Mucosa of rectum (tissue), 2 donors: ENCODE results near the gene MBP.
A peak's percentile ranks its signal among the peaks of the same experiment; 100 is the strongest.

ENCODE experiments used
- H3K27ac ChIP-seq, 2 donors: one replicate each; pipeline ENCODE4 v1.7.0; 2013; ENCODE audit warnings: inconsistent platforms in 2 of 2, low read depth in 2 of 2, low read length in 2 of 2
- H3K27me3 ChIP-seq, 2 donors: one replicate each; pipeline ENCODE4 v1.7.0; 2013; ENCODE audit warnings: low read length in 2 of 2; ENCODE audit not compliant: control insufficient read depth in 2 of 2, insufficient read depth in 2 of 2
- H3K36me3 ChIP-seq, 2 donors: one replicate each; pipeline ENCODE4 v1.7.0; 2013; ENCODE audit warnings: low read length in 2 of 2; ENCODE audit not compliant: control insufficient read depth in 2 of 2, insufficient read depth in 2 of 2
- H3K4me1 ChIP-seq, 2 donors: one replicate each; pipeline ENCODE4 v1.7.0; 2013; ENCODE audit warnings: low read length in 2 of 2, mild to moderate bottlenecking in 1 of 2; ENCODE audit not compliant: control insufficient read depth in 2 of 2, insufficient read depth in 2 of 2
- H3K4me3 ChIP-seq, 2 donors: one replicate each; pipeline ENCODE4 v1.7.0; 2013; ENCODE audit warnings: low read length in 2 of 2
- H3K9ac ChIP-seq, 2 donors: one replicate each; pipeline ENCODE4 v1.7.0; 2013; ENCODE audit warnings: low read length in 2 of 2, low read depth in 1 of 2, mild to moderate bottlenecking in 1 of 2
- H3K9me3 ChIP-seq, 2 donors: one replicate each; pipeline ENCODE4 v1.7.0; 2013; ENCODE audit warnings: low read length in 2 of 2; ENCODE audit not compliant: control insufficient read depth in 2 of 2
- donor health status: healthy.
- donor health status: Normal muscosa, but diverticular disease.

MBP gene

DNA sequence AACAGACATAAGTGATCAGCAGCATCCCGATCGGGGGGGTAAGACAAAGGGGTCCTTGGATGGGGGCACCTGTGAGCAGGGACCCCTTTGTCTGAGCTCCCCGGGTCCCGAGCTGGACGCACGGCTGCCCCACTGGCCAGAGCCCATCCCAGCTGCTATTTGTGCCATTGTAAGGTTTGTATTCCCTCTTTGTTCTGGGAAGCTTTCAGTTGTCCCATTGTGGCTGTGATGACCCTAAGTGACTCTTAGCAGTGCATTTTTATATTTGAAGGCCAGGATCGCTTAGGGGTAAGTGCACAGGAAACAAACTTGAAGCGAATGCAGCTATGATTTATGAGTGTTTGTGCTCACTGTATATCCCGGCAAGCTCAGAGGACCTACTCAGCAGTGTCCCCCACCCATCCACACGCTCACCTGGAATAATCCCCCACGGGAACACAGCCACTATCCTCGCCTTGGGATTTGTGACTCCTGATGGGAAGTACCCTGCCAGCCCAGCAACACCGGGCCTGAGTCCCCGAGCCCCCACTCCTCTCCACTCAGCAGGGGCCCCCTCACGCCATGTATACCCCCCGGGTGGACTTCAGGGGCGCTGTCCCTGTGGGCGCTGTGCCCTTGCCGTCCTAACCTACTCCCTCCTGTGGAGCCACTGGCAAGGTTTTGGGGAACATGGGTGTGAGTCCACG, 80.1 kb downstream of the MBP start:
- Histone ChIP-seq H3K27ac (peak overlapping the region; percentile 22 to 83), H3K9ac (no peak overlapping the region), H3K4me3 (no peak overlapping the region), H3K9me3 (no peaks in the 10 kb centered on the region), H3K36me3 (peaks cover 0 to 3% of the 10 kb centered on the region in 2 donors), H3K27me3 (no peaks in the 10 kb centered on the region), H3K4me1 (peaks cover 37 to 41% of the 10 kb centered on the region in 2 donors)

DNA sequence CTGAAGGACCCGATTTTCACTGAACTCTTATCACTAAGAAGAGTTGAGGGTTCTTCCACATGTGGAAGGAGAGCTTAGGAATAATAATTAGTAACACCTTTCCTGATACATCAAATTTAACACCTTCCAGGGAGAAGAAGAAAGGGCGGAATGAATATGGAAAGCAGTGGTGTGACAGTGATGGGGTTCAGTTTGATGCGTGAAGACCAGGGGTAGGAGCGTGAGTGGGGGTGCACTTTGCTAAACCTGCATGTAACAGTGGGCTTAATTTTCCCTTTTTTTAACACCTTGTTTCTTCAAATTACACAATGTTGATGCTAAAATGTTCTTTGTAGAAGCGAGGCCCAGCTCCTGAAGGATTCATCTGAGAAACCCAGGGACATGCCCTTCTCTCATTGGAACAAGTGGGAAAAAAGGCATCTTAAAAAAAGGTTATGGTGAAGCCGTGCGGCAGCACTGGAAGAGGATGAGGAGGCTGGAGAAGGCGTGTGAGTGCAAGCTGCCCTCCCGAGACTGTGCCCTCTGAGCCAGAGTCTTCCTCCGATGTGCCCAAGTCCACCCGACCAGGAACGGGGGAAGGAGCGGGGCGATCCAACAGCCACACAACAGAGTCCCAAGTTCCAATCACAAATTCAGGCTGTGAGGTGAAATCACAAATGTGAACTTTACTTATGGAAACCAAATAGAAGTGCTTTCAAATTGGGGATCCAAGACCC, 80.8 kb downstream of the MBP start:
- H3K27ac ChIP-seq = no peak overlapping the region
- peaks cover 30 to 34% of the 10 kb centered on the region in 2 donors for H3K4me1 ChIP-seq
- peaks cover 5 to 8% of the 10 kb centered on the region in 2 donors for H3K36me3 ChIP-seq
- no peak overlapping the region for H3K9ac ChIP-seq
- no peak overlapping the region for H3K4me3 ChIP-seq
- no peaks in the 10 kb centered on the region for H3K9me3 ChIP-seq
- no peaks in the 10 kb centered on the region for H3K27me3 ChIP-seq

GRCh38 chr18:77049938-77050337, 82.6 kb downstream of the MBP start:
- H3K36me3 ChIP-seq = peaks cover 5 to 9% of the 10 kb centered on the region in 2 donors
- H3K9ac ChIP-seq = no peak overlapping the region
- no peaks in the 10 kb centered on the region for H3K9me3 ChIP-seq
- no peaks in the 10 kb centered on the region for H3K27me3 ChIP-seq
- peaks cover 16 to 19% of the 10 kb centered on the region in 2 donors for H3K4me1 ChIP-seq
- no peak overlapping the region for H3K4me3 ChIP-seq
- no peak overlapping the region for H3K27ac ChIP-seq

DNA sequence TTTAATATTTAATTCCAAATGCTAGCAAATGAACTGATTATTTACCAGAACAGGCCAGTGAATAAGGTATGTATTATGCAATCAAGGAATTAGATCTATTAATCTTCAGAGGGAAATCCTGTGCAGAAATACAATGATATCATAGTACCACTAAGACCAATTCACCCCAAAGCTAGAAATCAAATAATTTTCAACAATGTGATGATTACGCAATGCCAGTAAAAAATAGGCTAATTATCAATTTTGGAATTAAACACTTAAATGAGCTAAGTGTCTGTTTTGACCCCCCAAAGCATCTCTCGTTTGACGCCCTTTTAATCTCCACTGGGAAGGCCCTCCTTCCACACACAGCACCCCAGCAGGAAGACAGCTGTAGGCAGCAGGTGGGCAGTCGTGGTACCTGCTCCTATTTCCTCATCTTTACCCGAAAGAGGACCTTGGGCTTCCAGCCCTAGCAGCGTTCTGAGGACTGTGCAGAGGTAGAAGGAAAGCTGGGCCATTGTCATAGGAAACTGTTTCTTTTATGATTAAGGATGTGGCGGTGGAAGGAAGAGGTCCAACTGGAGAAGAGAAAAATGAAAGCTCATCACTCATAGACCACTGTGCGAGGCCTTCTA, 84.7 kb downstream of the MBP start:
- Histone ChIP-seq H3K36me3 (peaks cover 7 to 16% of the 10 kb centered on the region in 2 donors), H3K9ac (no peak overlapping the region), H3K27me3 (no peaks in the 10 kb centered on the region), H3K4me1 (peaks cover 0 to 3% of the 10 kb centered on the region in 2 donors), H3K9me3 (no peaks in the 10 kb centered on the region), H3K27ac (no peak overlapping the region), H3K4me3 (no peak overlapping the region)

GRCh38 chr18:77046994-77047393, 85.6 kb downstream of the MBP start:
- no peaks in the 10 kb centered on the region for H3K4me1 ChIP-seq
- H3K4me3 ChIP-seq = no peak overlapping the region
- H3K9ac ChIP-seq = no peak overlapping the region

GRCh38 chr18:77046409-77046808, 86.2 kb downstream of the MBP start:
- H3K27ac ChIP-seq = no peak overlapping the region
- peaks cover 7 to 16% of the 10 kb centered on the region in 2 donors for H3K36me3 ChIP-seq
- H3K27me3 ChIP-seq = no peaks in the 10 kb centered on the region
- no peaks in the 10 kb centered on the region for H3K9me3 ChIP-seq
- no peaks in the 10 kb centered on the region for H3K4me1 ChIP-seq
- H3K9ac ChIP-seq = no peak overlapping the region
- no peak overlapping the region for H3K4me3 ChIP-seq

More at GRCh38 chr18:77046994-77047393, 85.6 kb downstream of the MBP start:
- no peak overlapping the region for H3K27ac ChIP-seq
- H3K36me3 ChIP-seq = peaks cover 7 to 16% of the 10 kb centered on the region in 2 donors
- no peaks in the 10 kb centered on the region for H3K27me3 ChIP-seq
- no peaks in the 10 kb centered on the region for H3K9me3 ChIP-seq

- Histone ChIP-seq H3K36me3 (peaks cover 7 to 16% of the 10 kb centered on the region in 2 donors), H3K9ac (no peak overlapping the region), H3K27ac (no peak overlapping the region), H3K27me3 (no peaks in the 10 kb centered on the region), H3K4me1 (no peaks in the 10 kb centered on the region), H3K9me3 (no peaks in the 10 kb centered on the region), H3K4me3 (no peak overlapping the region)
Measured at GRCh38 chr18:77045677-77046076, 86.9 kb downstream of the MBP start.

DNA sequence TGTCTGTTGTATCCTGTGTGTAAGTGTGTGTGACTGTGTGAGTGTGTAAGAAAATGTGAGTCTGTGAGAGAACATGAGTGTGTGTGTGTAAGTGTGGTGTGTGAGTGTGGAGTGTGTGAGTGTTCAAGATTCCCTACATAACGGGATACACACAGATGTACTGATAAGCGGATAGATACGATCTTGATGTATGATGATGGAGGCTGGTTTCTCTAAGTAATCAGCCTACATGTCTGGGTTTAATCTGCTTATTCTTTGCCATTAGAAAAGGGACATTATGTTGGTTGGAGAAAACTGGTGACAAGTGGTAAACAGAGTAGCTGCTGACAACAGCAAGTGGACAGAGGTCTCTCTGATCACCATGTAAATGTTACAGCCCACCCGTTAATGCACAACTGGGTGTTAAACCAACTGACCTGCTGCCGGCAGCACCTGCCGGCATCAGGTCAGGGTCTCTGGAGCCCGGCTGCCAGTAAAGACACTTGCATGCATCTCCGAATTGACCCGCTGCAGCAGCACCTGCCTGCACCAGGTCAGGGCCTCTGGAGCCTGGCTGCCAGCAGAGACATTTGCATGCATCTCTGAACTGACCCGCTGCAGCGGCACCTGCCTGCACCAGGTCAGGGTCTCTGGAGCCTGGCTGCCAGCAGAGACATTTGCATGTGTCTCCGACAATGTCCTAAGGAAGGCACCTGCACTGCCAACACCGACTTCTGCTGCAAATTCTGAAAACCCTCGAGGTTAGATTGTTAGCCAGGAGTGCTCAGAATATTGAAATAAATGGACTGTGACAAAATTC, 87.5 kb downstream of the MBP start:
- Histone ChIP-seq H3K4me3 (no peak overlapping the region), H3K27me3 (no peaks in the 10 kb centered on the region), H3K9ac (no peak overlapping the region), H3K9me3 (no peaks in the 10 kb centered on the region), H3K4me1 (no peaks in the 10 kb centered on the region), H3K27ac (no peak overlapping the region), H3K36me3 (peaks cover 7 to 16% of the 10 kb centered on the region in 2 donors)

- no peaks in the 10 kb centered on the region for H3K9me3 ChIP-seq
- no peak overlapping the region for H3K27ac ChIP-seq
- no peaks in the 10 kb centered on the region for H3K4me1 ChIP-seq
- H3K27me3 ChIP-seq = no peaks in the 10 kb centered on the region
- H3K36me3 ChIP-seq = peaks cover 7 to 16% of the 10 kb centered on the region in 2 donors
- H3K4me3 ChIP-seq = no peak overlapping the region
- no peak overlapping the region for H3K9ac ChIP-seq
Measured at GRCh38 chr18:77043541-77044280, 88.9 kb downstream of the MBP start.
